Measurements from ENCODE around the gene FRY. TPM values are rescaled to one million over a fixed set of nuclear protein-coding genes. Genes with fewer than 3 reads are reported as not detected.

The FRY gene
- total RNA-seq, 2 donors from 2014 or later, result 16.4 to 33.3 TPM

- Histone ChIP-seq H3K9me3 (no peaks in the 10 kb centered on the region), H3K4me3 (no peak overlapping the region), H3K27me3 (replicated peaks; ENCODE audit: insufficient read depth) (no peaks in the 10 kb centered on the region), H3K4me1 (replicated peaks) (no peaks in the 10 kb centered on the region), H3K27ac (no peak overlapping the region), H3K36me3 (no peaks in the 10 kb centered on the region)
- DNase-seq (ENCODE audit: low spot score), result no peak
- TF ChIP-seq POLR2AphosphoS5 (IDR thresholded peaks at IDR 0.05), result no peak
- no peak for TF ChIP-seq POLR2A (IDR thresholded peaks at IDR 0.05)
- no peak for TF ChIP-seq CTCF (IDR thresholded peaks at IDR 0.05)
- intact Hi-C loops (cut with DNase I), result no loop called here
These were observed 11.0 kb downstream of the FRY start for GRCh38 chr13:32042551-32042950.

DNA sequence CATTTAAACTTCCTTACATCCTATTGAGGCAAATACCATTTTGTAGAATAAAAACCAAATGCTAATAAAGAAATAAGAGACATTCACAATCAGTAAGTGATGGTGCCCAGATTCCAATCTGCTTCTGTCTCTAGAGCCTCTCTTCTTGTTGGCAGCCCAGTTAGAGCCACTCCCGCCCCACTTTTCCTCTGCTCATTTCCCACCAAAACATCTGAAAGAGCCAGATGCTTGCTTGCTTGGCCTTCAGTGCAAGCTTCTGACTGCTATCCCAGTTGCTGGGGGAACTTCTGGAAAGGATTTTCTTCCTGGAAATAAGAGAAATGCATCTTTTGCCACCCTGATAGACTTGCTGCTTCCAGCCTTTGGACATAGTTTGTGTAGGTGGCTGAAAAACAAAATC is 12.9 kb downstream of the FRY start:
- Histone ChIP-seq H3K4me1 (replicated peaks) (no peaks in the 10 kb centered on the region), H3K36me3 (no peaks in the 10 kb centered on the region), H3K27me3 (replicated peaks; ENCODE audit: insufficient read depth) (no peaks in the 10 kb centered on the region), H3K4me3 (no peak overlapping the region), H3K27ac (no peak overlapping the region), H3K9me3 (no peaks in the 10 kb centered on the region)
- TF ChIP-seq POLR2AphosphoS5 (IDR thresholded peaks at IDR 0.05), result no peak
- TF ChIP-seq CTCF (IDR thresholded peaks at IDR 0.05), result no peak
- no peak for TF ChIP-seq POLR2A (IDR thresholded peaks at IDR 0.05)
- DNase-seq (ENCODE audit: low spot score), result no peak
- WGBS, result 93% methylated on average over 1 of the region's 1 CpG
- intact Hi-C loops (cut with DNase I), result no loop called here

DNA sequence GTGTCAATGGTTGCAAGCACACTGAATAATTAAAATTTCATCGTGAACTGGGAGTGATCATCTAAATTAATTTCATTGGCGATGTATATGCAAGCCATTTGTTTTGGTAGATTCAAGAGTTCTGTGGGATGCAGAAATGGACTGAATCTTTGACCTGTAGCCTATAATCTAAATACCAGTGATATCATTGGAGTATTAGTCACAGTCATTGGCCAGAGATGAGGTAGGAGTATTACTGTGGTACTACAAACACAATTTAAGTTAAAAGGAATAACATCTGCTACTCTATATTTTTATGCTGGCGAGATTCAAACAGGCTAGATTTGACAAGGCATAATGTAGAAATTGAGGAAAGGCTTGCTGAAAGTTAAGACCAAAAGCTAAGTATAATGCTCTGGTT is 14.0 kb downstream of the FRY start:
- H3K27ac ChIP-seq, result no peak overlapping the region
- no peaks in the 10 kb centered on the region for H3K36me3 ChIP-seq
- no peaks in the 10 kb centered on the region for H3K4me1 ChIP-seq (replicated peaks)
- no peaks in the 10 kb centered on the region for H3K9me3 ChIP-seq
- 98% methylated on average over 3 of the region's 3 CpGs for WGBS
- TF ChIP-seq POLR2A (IDR thresholded peaks at IDR 0.05), result no peak
- TF ChIP-seq POLR2AphosphoS5 (IDR thresholded peaks at IDR 0.05), result no peak
- TF ChIP-seq CTCF (IDR thresholded peaks at IDR 0.05), result no peak
- no peaks in the 10 kb centered on the region for H3K27me3 ChIP-seq (replicated peaks; ENCODE audit: insufficient read depth)
- no peak overlapping the region for H3K4me3 ChIP-seq
- intact Hi-C loops (cut with DNase I), result no loop called here
- DNase-seq (ENCODE audit: low spot score), result no peak

DNA sequence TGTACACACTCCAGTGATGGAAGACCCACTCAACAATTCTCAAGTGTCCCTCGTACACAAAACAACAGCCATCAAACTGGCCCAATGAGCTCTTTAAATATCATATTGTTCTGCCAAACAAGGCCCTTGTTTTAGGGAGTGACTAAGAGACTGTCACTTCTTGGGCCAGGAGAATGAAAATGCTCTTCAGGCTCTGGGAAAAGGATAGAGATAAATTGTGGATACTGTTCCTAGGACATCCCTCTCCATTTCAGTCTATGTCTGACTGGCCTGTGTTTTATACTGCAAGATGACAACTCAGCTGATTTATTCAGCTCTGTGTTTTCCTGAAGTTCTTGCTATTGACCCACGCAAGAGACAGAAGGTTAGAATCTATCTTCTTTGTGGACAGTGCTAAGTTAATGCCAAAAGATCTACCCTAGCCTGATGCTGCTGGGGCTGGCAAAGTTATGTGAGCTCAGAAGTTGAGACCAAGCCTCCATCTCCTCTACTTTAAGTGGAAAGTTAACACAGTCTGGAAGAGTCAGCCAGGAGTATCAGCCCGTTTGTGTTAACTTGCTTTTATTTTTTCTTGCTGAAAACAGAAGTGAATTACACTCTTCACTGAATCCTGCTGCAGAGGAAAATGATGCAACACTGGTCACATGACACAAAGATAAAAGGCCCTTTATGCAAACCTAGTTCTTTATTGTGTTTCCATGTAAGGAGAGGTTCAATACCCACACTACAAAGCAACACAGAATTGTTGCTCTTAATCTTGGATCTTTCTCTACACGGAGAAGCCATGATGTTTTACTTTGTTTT is 14.6 kb downstream of the FRY start:
- TF ChIP-seq POLR2AphosphoS5 (IDR thresholded peaks at IDR 0.05), result no peak
- no peak for TF ChIP-seq POLR2A (IDR thresholded peaks at IDR 0.05)
- no peak for TF ChIP-seq CTCF (IDR thresholded peaks at IDR 0.05)
- Histone ChIP-seq H3K36me3 (no peaks in the 10 kb centered on the region), H3K27ac (no peak overlapping the region), H3K4me1 (replicated peaks) (no peaks in the 10 kb centered on the region), H3K27me3 (replicated peaks; ENCODE audit: insufficient read depth) (no peaks in the 10 kb centered on the region), H3K9me3 (no peaks in the 10 kb centered on the region), H3K4me3 (no peak overlapping the region)
- 40% methylated on average over 4 of the region's 4 CpGs for WGBS
- intact Hi-C loops (cut with DNase I), result no loop called here
- DNase-seq (ENCODE audit: low spot score), result no peak

DNA sequence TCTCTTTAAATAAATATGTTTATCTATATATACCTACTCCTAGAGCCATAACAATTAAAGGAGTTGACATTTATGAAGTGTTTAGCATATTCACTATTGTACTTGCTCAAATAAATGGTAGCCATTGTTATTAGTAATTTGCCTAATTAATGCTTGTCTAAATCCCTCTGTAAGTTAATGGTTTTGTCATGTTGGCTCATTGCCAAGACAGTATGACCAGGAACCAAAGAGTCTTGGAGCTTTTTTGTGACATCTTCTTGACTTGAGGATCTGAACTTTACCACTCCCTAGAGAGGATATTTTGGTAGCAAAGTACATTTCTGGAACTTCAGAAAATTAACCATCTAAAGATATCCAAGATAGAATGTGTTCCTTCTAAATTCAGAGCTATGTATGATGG is 15.5 kb downstream of the FRY start:
- DNase-seq (ENCODE audit: low spot score), result no peak
- Histone ChIP-seq H3K27ac (no peak overlapping the region), H3K27me3 (replicated peaks; ENCODE audit: insufficient read depth) (no peaks in the 10 kb centered on the region), H3K36me3 (no peaks in the 10 kb centered on the region), H3K9me3 (no peaks in the 10 kb centered on the region), H3K4me1 (replicated peaks) (no peaks in the 10 kb centered on the region), H3K4me3 (no peak overlapping the region)
- intact Hi-C loops (cut with DNase I), result no loop called here
- TF ChIP-seq POLR2A (IDR thresholded peaks at IDR 0.05) (no peak), POLR2AphosphoS5 (IDR thresholded peaks at IDR 0.05) (no peak), CTCF (IDR thresholded peaks at IDR 0.05) (no peak)
